ENCODE data around the gene LUC7L3.
A peak's percentile ranks its signal among the peaks of the same experiment; 100 is the strongest.
"Not testable (repeated sequence)": the region's sequence is repeated elsewhere in the genome, so short reads cannot be mapped to it uniquely, and the experiment has no call there.

The LUC7L3 gene

GRCh38 chr17:50719144-50719923 lies at the start of gene LUC7L3:
TSS of gene LUC7L3 (plus strand) at chr17:50719603. CDS start at chr17:50719733, 130 bp downstream.
- DNase-seq: peak; percentile 92

- no peak for DNase-seq
These were observed 47.3 kb upstream of the LUC7L3 start for GRCh38 chr17:50672071-50672470.

- no peak for DNase-seq
These were observed 46.4 kb upstream of the LUC7L3 start for GRCh38 chr17:50672831-50673551.

- DNase-seq: no peak
These were observed 44.2 kb upstream of the LUC7L3 start for GRCh38 chr17:50675190-50675589.

- DNase-seq: no peak
These were observed 43.8 kb upstream of the LUC7L3 start for GRCh38 chr17:50675627-50676026.

GRCh38 chr17:50676065-50676975 lies 43.1 kb upstream of the LUC7L3 start:
- no peak for DNase-seq

- no peak for DNase-seq
These were observed 41.5 kb upstream of the LUC7L3 start for GRCh38 chr17:50677851-50678375.

- DNase-seq: no peak
These were observed 40.3 kb upstream of the LUC7L3 start for GRCh38 chr17:50679008-50679544.

GRCh38 chr17:50680126-50680525 lies 39.3 kb upstream of the LUC7L3 start:
- no peak for DNase-seq

- not testable (repeated sequence) for DNase-seq
These were observed 38.7 kb upstream of the LUC7L3 start for GRCh38 chr17:50680543-50681262.

GRCh38 chr17:50681263-50682200 lies 37.9 kb upstream of the LUC7L3 start:
- DNase-seq: no peak

- DNase-seq: no peak
These were observed 37.0 kb upstream of the LUC7L3 start for GRCh38 chr17:50682441-50682840.

GRCh38 chr17:50682938-50683337 lies 36.5 kb upstream of the LUC7L3 start:
- DNase-seq: no peak

- no peak for DNase-seq
These were observed 35.7 kb upstream of the LUC7L3 start for GRCh38 chr17:50683434-50684287.

GRCh38 chr17:50684288-50684611 lies 35.2 kb upstream of the LUC7L3 start:
- DNase-seq: no peak

- no peak for DNase-seq
These were observed 34.6 kb upstream of the LUC7L3 start for GRCh38 chr17:50684612-50685333.

- DNase-seq: no peak
These were observed 34.1 kb upstream of the LUC7L3 start for GRCh38 chr17:50685334-50685665.

- no peak for DNase-seq
These were observed 33.5 kb upstream of the LUC7L3 start for GRCh38 chr17:50685691-50686493.
